Gastrocnemius medialis (tissue), 4 donors: ENCODE data around the gene APLNR. TPM values are rescaled to one million over a fixed set of nuclear protein-coding genes. Genes with fewer than 3 reads are reported as not detected.

Experiments
- ATAC-seq, 2 donors: fragments of 150-250 bp; one replicate each; pipeline ENCODE4 v1.9.1; 2016
- DNase-seq, 2 donors: peaks; one replicate each; pipeline ENCODE4 v3.0.0-alpha.2; 2019
- H3K27ac ChIP-seq, 4 donors: fragments of 200-600 bp; sonication (generic); 1 replicate in 1 of 4; 2 replicates in 3 of 4; pipeline ENCODE4 v1.5.1; 2016 to 2018; ENCODE audit warnings: mild to moderate bottlenecking in 2 of 4, moderate library complexity in 1 of 4
- H3K27me3 ChIP-seq, 3 donors: fragments of 200-600 bp; sonication (generic) in 2 of 3; 1 replicate in 1 of 3; 2 replicates in 2 of 3; pipeline versions ENCODE4 v1.5.1 to v1.6.0; 2016 to 2019; ENCODE audit warnings: mild to moderate bottlenecking in 1 of 3, moderate library complexity in 1 of 3
- H3K36me3 ChIP-seq, 2 donors: fragments of 200-600 bp; sonication (generic) in 1 of 2; one replicate each; pipeline ENCODE4 v1.5.1; 2017 to 2018
- H3K4me1 ChIP-seq, 2 donors: fragments of 200-600 bp; sonication (generic) in 1 of 2; one replicate each; pipeline ENCODE4 v1.5.1; 2016 to 2017; ENCODE audit warnings: mild to moderate bottlenecking in 2 of 2
- H3K4me3 ChIP-seq, 4 donors: fragments of 200-600 bp; sonication (generic) in 3 of 4; 1 replicate in 1 of 4; 2 replicates in 3 of 4; pipeline ENCODE4 v1.5.1; 2016 to 2019; ENCODE audit warnings: mild to moderate bottlenecking in 2 of 4
- H3K9me3 ChIP-seq, 3 donors: fragments of 200-600 bp; sonication (generic) in 2 of 3; 1 replicate in 1 of 3; 2 replicates in 2 of 3; pipeline ENCODE4 v1.5.1; 2016 to 2019
- CTCF ChIP-seq, 5 experiments: fragments of 450-650 bp in 3 of 5; fragments of 200-600 bp in 2 of 5; sonication (generic) in 2 of 5; IDR thresholded peaks in 4 of 5; conservative IDR thresholded peaks in 1 of 5; 1 replicate in 4 of 5; 2 replicates in 1 of 5; pipeline ENCODE4 v1.5.1; 2016 to 2019; ENCODE audit warnings: antibody characterized with exemption in 5 of 5, mild to moderate bottlenecking in 3 of 5, moderate library complexity in 3 of 5
- POLR2A ChIP-seq, 2 donors: fragments of 450-650 bp; IDR thresholded peaks; one replicate each; pipeline ENCODE4 v1.6.1; 2017; ENCODE audit warnings: antibody characterized with exemption in 2 of 2, mild to moderate bottlenecking in 2 of 2, moderate library complexity in 2 of 2
- in situ Hi-C, 4 donors: fragments of 200-750 bp; cut with MboI; loops; one replicate each; pipeline versions ENCODE4 v1.15.0 to v1.8.0; 2017; ENCODE audit warnings: low sequenced_read_pairs in 4 of 4
- intact Hi-C: fragments of 100-400 bp; cut with DNase I; formaldehyde crosslinking; loops from one replicate; pipeline ENCODE4 v1.15.1; 2023; ENCODE audit warnings: low total_unique reads
- total RNA-seq, 4 donors: library from RNA; depleted of rRNA; stranded (reverse); fragments of >200 nt; gene quantifications; one replicate each; pipeline versions ENCODE4 v1.1.0 to v1.2.3, GENCODE V29; 2016

Gene APLNR
- total RNA-seq, 4 donors from 2014 or later, result 0.32 to 3.7 (median 0.64) TPM

- peaks cover 0 to 3% of the 10 kb centered on the region in 2 donors for H3K4me1 ChIP-seq
- no peaks in the 10 kb centered on the region for H3K9me3 ChIP-seq
- in situ Hi-C loops, result no loop called here
- intact Hi-C loops, result no loop called here
- ATAC-seq, result peak; percentile 56 to 80
- DNase-seq, result peak in 1 of 2 donors; percentile 30
- H3K27me3 ChIP-seq, result no peaks in the 10 kb centered on the region
- H3K36me3 ChIP-seq, result no peaks in the 10 kb centered on the region
- no peak overlapping the region for H3K4me3 ChIP-seq
- H3K27ac ChIP-seq, result peak overlapping the region in 1 of 4 donors; percentile 17
- TF ChIP-seq CTCF (IDR thresholded peaks at IDR 0.05 in 4 of 5, conservative IDR thresholded peaks at IDR 0.05 in 1 of 5) (no peak), POLR2A (IDR thresholded peaks at IDR 0.05) (no peak)
Observed at GRCh38 chr11:57219021-57219627, 17.9 kb downstream of the APLNR start.

GRCh38 chr11:57217053-57217452 is 20.0 kb downstream of the APLNR start:
- no peaks in the 10 kb centered on the region for H3K27me3 ChIP-seq
- H3K27ac ChIP-seq, result peak overlapping the region in 2 of 4 donors; percentile 0 to 60
- no peak for DNase-seq
- in situ Hi-C loops (no loop called here), intact Hi-C loops (no loop called here)
- no peak overlapping the region for H3K4me3 ChIP-seq
- ATAC-seq, result peak in 1 of 2 donors; percentile 36
- H3K9me3 ChIP-seq, result no peaks in the 10 kb centered on the region
- TF ChIP-seq CTCF (IDR thresholded peaks at IDR 0.05 in 4 of 5, conservative IDR thresholded peaks at IDR 0.05 in 1 of 5) (no peak), POLR2A (IDR thresholded peaks at IDR 0.05) (no peak)
- H3K4me1 ChIP-seq, result peaks cover 5 to 13% of the 10 kb centered on the region in 2 donors
- no peaks in the 10 kb centered on the region for H3K36me3 ChIP-seq

GRCh38 chr11:57216463-57216862 is 20.6 kb downstream of the APLNR start:
- no peak overlapping the region for H3K4me3 ChIP-seq
- intact Hi-C loops (no loop called here), in situ Hi-C loops (no loop called here)
- H3K27me3 ChIP-seq, result no peaks in the 10 kb centered on the region
- no peaks in the 10 kb centered on the region for H3K36me3 ChIP-seq
- peak overlapping the region in 2 of 4 donors; percentile 0 to 60 for H3K27ac ChIP-seq
- no peaks in the 10 kb centered on the region for H3K9me3 ChIP-seq
- H3K4me1 ChIP-seq, result peaks cover 5 to 13% of the 10 kb centered on the region in 2 donors
- DNase-seq (no peak), ATAC-seq (no peak)
- TF ChIP-seq POLR2A (IDR thresholded peaks at IDR 0.05), result no peak
- no peak for TF ChIP-seq CTCF (IDR thresholded peaks at IDR 0.05 in 4 of 5, conservative IDR thresholded peaks at IDR 0.05 in 1 of 5)

GRCh38 chr11:57214494-57214893 is 22.6 kb downstream of the APLNR start:
- H3K4me1 ChIP-seq, result peaks cover 5 to 13% of the 10 kb centered on the region in 2 donors
- peak overlapping the region in 1 of 4 donors; percentile 38 for H3K27ac ChIP-seq
- H3K36me3 ChIP-seq, result no peaks in the 10 kb centered on the region
- H3K9me3 ChIP-seq, result no peaks in the 10 kb centered on the region
- in situ Hi-C loops, result no loop called here
- no peaks in the 10 kb centered on the region for H3K27me3 ChIP-seq
- TF ChIP-seq CTCF (IDR thresholded peaks at IDR 0.05 in 4 of 5, conservative IDR thresholded peaks at IDR 0.05 in 1 of 5) (no peak), POLR2A (IDR thresholded peaks at IDR 0.05) (no peak)
- ATAC-seq, result peak in 1 of 2 donors; percentile 36
- intact Hi-C loops, result no loop called here
- DNase-seq, result no peak
- no peak overlapping the region for H3K4me3 ChIP-seq

GRCh38 chr11:57214098-57214417 is 23.0 kb downstream of the APLNR start:
- peak overlapping the region in 1 of 4 donors; percentile 38 for H3K27ac ChIP-seq
- ATAC-seq (peak in 1 of 2 donors; percentile 4), DNase-seq (no peak)
- H3K9me3 ChIP-seq, result no peaks in the 10 kb centered on the region
- intact Hi-C loops, result no loop called here
- no peak overlapping the region for H3K4me3 ChIP-seq
- in situ Hi-C loops, result no loop called here
- TF ChIP-seq CTCF (IDR thresholded peaks at IDR 0.05 in 4 of 5, conservative IDR thresholded peaks at IDR 0.05 in 1 of 5), result no peak
- TF ChIP-seq POLR2A (IDR thresholded peaks at IDR 0.05), result no peak
- H3K36me3 ChIP-seq, result no peaks in the 10 kb centered on the region
- peaks cover 5 to 13% of the 10 kb centered on the region in 2 donors for H3K4me1 ChIP-seq
- H3K27me3 ChIP-seq, result no peaks in the 10 kb centered on the region
